Sigmoid colon (tissue), 4 donors: ENCODE results near the gene PGBD5.

Experiments used
- CTCF ChIP-seq, 4 experiments: fragments of 450-650 bp in 3 of 4; fragments of 200-600 bp in 1 of 4; IDR thresholded peaks; one replicate each; pipeline ENCODE4 v1.5.1; 2016 to 2019; ENCODE audit warnings: antibody characterized with exemption in 4 of 4, mild to moderate bottlenecking in 3 of 4, moderate library complexity in 2 of 4
- EP300 ChIP-seq, 4 donors: sonication (generic); formaldehyde crosslinking; IDR thresholded peaks; one replicate each; pipeline ENCODE4 v1.6.1; 2017; ENCODE audit warnings: antibody characterized with exemption in 4 of 4

DNA sequence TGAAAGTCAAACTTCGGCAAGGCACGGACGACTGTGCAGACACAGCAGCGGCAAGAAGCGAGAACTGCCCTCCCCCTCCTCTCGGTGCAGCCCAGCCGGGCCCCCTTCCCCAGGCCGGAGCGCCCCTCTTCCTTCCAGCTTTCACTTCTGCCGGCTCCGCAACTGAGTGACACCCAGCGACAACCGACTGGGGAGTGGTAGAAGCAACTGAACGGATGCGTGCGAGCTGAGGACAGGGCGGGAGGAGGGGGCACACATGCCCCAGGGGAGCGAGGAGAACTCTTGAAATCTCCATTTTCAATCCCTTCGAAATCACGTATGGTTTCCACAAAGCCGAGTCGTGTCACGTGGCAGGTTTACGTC lies 146.6 kb downstream of the PGBD5 start:
- TF ChIP-seq EP300 (IDR thresholded peaks at IDR 0.05), result no peak
- no peak for TF ChIP-seq CTCF (IDR thresholded peaks at IDR 0.05)
